CD4-positive, alpha-beta T cell treated with Interleukin-10 for 1 hour (primary cell): ENCODE measurements around the gene PTER.

Experiments used
- DNase-seq: peaks from one replicate; pipeline ENCODE4 v3.0.0-alpha.2; 2020

Gene PTER

DNA sequence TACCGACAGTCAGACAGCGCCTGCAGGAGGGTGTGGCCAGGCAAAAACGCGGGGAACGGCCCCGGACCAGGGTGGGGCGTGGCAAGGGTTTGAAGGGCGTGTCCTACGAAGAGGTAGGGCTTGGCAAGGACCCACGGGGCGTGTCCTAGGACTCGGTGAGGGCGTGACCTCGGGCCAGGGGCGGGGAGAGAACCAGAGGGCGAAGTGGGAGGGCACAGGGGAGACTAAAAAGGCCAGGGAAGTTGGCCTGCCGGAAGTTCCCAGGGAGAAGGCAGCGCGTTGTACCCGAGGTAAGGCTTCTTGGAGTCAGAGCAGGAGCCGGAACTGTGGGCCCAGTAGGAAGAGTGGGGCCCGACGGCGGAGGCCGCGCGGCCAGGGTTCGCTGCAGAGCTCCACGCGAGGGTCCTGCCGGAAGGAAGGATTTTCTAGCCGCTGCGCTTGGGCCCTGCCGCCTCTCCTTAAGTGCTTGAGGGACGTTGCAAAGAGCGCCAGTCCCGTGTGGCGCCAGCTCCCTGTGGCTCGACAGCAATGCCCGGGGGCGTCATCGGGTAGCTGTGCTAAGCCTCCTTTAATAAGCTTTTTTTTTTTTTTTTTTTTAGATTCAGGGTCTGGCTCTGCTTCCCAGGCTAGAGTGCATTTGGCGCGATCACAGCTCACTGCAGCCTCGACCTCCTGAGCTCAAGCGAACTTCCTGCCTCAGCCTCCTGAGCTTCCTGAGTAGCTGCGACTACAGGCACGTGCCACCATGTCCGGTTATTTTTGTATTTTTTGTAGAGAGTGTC is at the start of gene PTER:
TSS of gene PTER (plus strand) at position 253 of the 782 bp plus-strand sequence. CDS start 47,375 bp downstream, outside the sequence.
- DNase-seq: peak; percentile 98

- no peak for DNase-seq
These were observed 44.2 kb upstream of the PTER start for GRCh38 chr10:16392531-16393069.

GRCh38 chr10:16393271-16393858 is 43.4 kb upstream of the PTER start:
- no peak for DNase-seq

DNA sequence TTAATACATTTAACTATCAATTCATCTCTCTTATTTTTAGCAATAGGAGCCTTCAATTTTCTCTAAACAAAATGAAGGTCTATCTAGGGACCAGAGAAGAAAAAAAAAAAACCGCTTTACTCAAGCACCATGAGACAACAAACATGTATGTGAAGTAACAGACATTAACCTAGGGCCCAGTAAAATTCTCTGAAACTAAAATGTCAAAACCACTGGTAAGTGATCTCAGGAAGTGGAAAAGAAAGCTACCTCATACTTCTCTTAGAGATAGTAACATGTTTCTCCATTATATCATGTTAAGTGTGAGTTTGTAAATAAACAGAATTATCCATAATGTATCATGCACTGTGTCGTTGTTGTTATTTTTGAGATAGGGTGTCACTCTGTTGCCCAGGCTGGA is 35.4 kb upstream of the PTER start:
- no peak for DNase-seq

DNA sequence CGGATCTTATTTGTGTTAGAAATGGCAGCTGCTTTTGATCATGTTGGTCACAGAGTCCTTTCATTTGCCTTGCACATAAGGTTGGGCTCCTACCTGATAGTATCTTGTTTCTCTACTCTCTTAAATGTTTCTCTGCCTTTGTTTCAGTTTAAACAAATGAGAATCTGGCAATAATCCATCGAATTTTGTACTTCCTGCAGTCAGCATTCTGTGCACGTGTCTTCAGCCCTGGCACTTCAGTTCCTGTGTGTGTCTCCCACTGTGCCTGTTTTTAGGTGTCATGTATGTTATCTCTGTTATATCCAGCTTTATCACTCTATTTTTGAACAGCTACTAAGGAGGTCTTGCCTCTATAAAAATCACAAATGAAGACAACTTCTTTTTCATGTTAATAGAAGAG is 28.4 kb upstream of the PTER start:
- DNase-seq: no peak

GRCh38 chr10:16417341-16417740 is 19.5 kb upstream of the PTER start:
- no peak for DNase-seq

GRCh38 chr10:16423599-16423998 is 13.2 kb upstream of the PTER start:
- no peak for DNase-seq

DNA sequence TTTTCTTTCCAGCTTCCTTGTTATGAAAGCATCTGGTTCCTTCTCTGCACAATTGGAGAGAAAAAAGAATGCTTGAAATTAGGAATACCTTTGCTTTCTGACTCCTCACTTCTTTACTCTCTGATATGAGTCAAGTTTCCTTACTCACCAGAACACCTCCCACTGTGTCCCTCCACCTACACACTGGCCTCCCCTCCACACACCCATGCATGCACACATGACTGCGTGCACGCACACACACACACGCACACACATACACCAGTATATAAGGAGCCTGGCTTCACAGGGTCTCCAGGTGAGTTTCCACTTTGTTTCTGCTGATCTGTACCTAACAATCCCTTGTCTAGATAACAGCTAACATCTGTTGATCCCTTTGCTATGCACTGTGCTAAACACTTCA is 11.4 kb upstream of the PTER start:
- no peak for DNase-seq

- DNase-seq: no peak
These were observed 7.3 kb upstream of the PTER start for GRCh38 chr10:16429539-16429938.

DNA sequence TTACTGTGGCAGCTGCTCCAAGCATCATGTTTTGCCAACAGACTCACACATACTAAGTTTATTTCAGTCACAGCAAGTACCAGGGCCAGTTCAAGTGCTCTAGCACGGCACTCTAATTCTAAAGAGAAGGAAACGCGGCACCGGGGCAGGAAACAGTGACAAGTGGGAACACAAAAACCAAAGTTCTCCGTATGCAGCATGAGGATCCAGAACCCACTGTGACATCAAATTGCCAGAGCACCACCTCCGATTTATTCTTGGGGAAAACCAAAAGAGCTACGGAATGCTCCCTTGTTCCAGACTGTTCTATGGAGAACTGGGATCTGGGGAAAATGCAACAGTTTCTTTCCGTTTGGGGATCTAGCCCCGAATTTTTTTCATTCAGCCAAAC is 448 bp upstream of the PTER start:
- DNase-seq: no peak

DNA sequence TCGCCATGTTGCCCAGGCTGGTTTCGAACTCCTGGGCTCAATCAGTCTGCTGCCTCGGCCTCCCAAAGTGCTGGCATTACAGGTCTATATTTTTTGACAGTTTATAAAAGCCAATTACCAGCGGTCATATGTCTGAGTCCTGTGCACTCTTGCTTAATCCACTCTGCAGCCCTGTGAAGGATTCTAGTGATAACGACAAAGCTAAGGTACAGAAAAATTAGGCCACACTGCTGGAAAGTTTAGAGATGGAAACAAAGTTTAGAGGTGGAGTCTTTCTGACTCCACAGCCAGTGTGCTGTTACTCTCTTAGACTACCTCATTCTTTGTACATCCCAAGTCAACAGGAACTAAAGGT is 707 bp downstream of the PTER start:
- no peak for DNase-seq

GRCh38 chr10:16439295-16439694 is 2.5 kb downstream of the PTER start:
- DNase-seq: no peak

- peak; percentile 16 for DNase-seq
These were observed 3.8 kb downstream of the PTER start for GRCh38 chr10:16440396-16441133.

GRCh38 chr10:16441173-16441840 is 4.5 kb downstream of the PTER start:
- DNase-seq: no peak

DNA sequence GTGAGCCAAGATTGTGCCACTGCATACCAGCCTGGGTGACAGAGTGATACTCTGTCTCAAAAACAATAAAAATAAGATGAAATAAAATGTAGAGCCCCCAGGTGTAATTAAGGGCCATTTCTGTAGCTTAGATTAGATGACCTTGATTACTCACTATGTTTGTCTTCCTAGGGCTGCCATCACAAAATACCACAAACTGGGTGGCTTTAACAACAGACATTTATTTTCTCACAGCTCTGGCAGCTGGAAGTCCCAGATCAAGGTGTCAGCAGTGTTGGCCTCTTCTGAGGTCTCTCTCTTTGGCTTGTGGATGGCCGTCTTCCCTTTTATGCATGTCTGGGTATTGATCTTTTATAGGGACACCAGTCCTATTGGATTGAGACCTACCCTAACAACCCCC is 6.1 kb downstream of the PTER start:
- DNase-seq: no peak

DNA sequence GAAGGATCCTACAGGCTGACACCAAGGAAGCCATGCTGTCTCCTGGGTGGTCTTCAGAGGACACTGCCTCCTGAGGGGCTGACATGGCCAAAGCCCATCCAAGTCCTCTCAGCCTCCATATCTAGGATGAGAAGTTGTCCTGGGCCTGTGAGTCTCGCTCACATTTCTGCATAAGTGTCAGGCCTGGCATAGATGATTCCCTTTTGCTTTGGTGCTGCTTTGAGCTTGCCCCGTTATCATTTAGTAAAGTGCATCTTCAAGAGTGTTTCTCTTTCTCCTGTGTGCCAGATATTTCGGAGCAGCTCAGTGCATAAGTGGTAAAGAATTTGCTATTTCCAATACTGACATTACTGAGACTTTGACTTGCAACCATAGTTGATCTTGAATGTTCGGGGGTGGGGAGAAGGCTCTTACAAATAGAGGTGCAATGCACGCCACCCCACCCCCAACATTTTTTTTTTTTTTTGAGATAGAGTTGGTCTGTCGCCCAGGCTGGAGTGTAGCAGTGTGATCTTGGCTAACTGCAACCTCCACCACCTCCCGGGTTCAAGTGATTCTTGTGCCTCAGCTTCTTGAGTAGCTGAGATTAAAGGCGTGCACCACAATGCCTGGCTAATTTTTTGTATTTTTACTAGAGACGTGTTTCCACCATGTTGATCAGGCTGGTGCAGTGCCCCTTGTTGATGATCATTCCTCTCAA is 9.1 kb downstream of the PTER start:
- no peak for DNase-seq

DNA sequence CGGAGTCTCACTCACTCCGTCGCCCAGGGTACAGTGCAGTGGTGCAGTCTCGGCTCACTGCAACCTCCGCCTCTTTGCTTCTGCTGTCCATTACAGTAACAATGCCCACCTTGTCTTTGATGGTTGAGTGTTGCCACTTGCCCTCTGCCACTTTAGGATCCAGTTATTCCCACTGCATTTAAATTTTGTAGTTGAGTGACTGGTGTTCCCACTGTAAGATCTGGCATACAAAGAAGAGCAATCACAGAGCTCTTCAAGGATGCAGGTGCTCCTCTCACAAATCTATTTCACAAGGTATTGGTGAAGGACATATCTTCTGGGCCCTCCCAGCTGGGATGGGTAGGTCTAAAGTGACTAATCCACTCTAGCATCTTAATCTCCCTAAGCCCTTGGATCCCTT is 12.6 kb downstream of the PTER start:
- no peak for DNase-seq

DNA sequence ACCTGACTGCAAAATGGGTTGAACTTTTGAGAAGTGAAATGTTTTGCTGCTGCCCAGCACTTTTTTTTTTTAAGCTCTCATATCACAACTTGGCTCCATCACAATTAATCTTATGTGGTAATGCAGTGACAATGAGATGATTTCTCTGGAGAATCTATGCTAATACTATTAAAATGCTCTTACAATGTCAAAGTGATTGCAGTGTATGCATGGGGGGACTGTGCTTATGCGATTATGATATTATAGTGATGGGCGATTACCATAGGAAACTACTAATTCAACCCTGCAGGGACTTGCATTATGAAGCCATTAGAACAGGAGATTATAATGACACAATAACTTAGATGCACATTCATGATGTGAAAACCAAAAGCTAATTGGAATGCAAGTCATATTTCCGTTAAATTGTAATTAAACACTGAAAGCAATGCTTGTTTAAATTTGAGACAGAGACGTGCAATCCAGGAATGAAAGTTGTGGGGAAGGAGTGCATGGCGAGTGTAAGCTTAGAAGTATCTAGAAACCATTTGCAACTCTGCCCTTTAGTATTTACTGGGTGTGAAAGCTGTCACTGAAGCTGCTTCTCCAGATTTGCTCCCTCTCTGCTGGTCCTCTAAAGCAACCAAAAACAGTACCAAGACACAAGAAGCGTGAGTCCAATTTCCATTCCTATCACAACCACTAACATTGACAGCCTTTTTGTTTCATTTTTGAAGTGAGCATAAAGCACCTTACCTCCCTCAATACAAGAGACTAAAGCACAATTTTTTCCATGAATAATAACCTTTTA is 21.6 kb downstream of the PTER start:
- no peak for DNase-seq

- DNase-seq: no peak
These were observed 22.7 kb downstream of the PTER start for GRCh38 chr10:16459423-16459939.

- no peak for DNase-seq
These were observed 29.2 kb downstream of the PTER start for GRCh38 chr10:16466001-16466400.

DNA sequence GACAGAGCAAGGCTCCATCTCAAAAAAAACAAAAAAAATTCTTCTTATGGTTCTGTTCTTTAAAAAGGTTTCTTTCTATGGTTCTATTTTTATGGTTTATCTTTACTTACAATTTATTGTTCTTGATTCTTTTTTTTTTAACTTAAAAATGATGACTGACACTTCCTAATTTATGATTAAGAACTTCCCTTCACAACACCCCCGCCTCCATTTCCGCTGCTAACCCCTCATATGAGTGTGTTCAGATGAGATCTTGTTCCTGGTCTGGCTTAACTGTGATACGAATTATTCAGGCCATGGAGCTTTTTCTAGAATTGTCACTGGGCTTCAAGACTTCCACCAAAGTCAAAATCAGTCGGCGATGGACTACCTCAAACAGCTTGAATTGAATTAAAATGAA is 33.9 kb downstream of the PTER start:
- peak; percentile 12 for DNase-seq

GRCh38 chr10:16472828-16473227 is 36.0 kb downstream of the PTER start:
- no peak for DNase-seq
